H1 (cell line): ENCODE results near the gene BAZ1B. TPM values are rescaled to one million over a fixed set of nuclear protein-coding genes. Genes with fewer than 3 reads are reported as not detected.

Experiments
- ASH2L ChIP-seq: fragments of 200-600, 300-600 bp; sonication (generic); IDR thresholded peaks from one replicate; pipeline ENCODE4 v1.7.1; 2017; ENCODE audit warnings: low read length
- BCL11A ChIP-seq, 2 experiments: IDR thresholded peaks; one replicate each; pipeline ENCODE4 v1.6.1; 2011; ENCODE audit warnings: low read depth in 2 of 2, low read length in 2 of 2, mild to moderate bottlenecking in 2 of 2
- GTF2F1 ChIP-seq: IDR thresholded peaks from 2 replicates; pipeline ENCODE4 v1.6.1; 2012; ENCODE audit warnings: low read depth, low read length, improper control_type of control experiment, borderline replicate concordance
- KDM1A ChIP-seq: fragments of 200-600, 300-600 bp; sonication (generic); IDR thresholded peaks from 2 replicates; pipeline ENCODE4 v1.7.1; 2016; ENCODE audit warnings: mild to moderate bottlenecking, low read length, borderline replicate concordance
- KDM4A ChIP-seq: IDR thresholded peaks from one replicate; pipeline ENCODE4 v1.7.1; 2012; ENCODE audit warnings: low read depth, mild to moderate bottlenecking, moderate library complexity, low read length, inconsistent platforms; ENCODE audit not compliant: severe bottlenecking
- KDM5A ChIP-seq: fragments of 200-600 bp; IDR thresholded peaks from 2 replicates; pipeline ENCODE4 v1.7.1; 2012; ENCODE audit warnings: mild to moderate bottlenecking, low read length, inconsistent platforms, mixed read lengths
- RBBP5 ChIP-seq: IDR thresholded peaks from 2 replicates; pipeline ENCODE4 v1.7.1; 2012; ENCODE audit warnings: low read depth, mild to moderate bottlenecking, inconsistent platforms, low read length, moderate library complexity, borderline replicate concordance
- TCF12 ChIP-seq: IDR thresholded peaks from 2 replicates; pipeline ENCODE4 v1.6.1; 2011; ENCODE audit warnings: low read depth, mild to moderate bottlenecking, low read length
- polyA plus RNA-seq, 7 experiments: library from polyadenylated mRNA; depleted of rRNA in 3 of 7; stranded (reverse) in 5 of 7; unstranded in 2 of 7; fragments of >200 nt in 5 of 7; fragments of 200-250 nt in 2 of 7; gene quantifications; 1 replicate in 5 of 7; 2 replicates in 1 of 7; 4 replicates in 1 of 7; pipeline versions ENCODE4 v1.2.1 to v1.2.3, GENCODE V29; 2011 to 2013; ENCODE audit warnings: missing spikeins in 2 of 7, mixed read lengths in 2 of 7
- total RNA-seq: library from RNA; stranded (reverse); fragmentation: NEBNext Ultra II Directional; extraction: Animal tissue kit (Norgen Biotek cat#: 25700); gene quantifications from 2 replicates; pipeline ENCODE4 v1.2.1, GENCODE V29; 2021
- TF ChIP-seq, protein P1 (sequence below): IDR thresholded peaks from 2 replicates; pipeline ENCODE4 v1.6.1; 2012; ENCODE audit warnings: inconsistent platforms

The BAZ1B gene
- total and polyA plus RNA-seq, 2 of the 8 experiments (the other 6 are each of a cell fraction or from before 2014, with no cell fraction given): 21.0 to 86.8 TPM

DNA sequence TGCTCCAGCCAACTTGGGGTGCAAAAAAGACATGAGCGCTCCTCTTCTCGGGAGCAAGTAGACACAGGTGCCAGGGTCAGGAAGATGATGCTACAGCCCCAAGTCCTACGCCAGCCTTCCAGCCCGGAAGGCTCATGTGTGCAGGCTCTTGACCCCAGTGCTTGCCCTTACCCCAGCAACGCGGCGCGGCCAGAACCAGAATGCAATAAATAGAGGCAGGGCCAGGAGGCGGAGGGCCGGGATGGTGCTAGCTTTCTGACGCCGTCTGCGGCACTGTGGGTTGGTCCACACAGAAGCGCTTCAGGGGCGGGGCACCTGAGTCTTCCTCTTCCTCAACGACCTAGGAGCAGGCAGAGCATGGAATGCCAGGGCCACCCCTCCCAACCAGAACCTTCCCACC lies 15.0 kb upstream of the BAZ1B start (continued):
- no peak for TF ChIP-seq KDM5A
- no peak for TF ChIP-seq ASH2L
- TF ChIP-seq GTF2F1: no peak
- TF ChIP-seq RBBP5: no peak
- no peak for TF ChIP-seq KDM4A
- TF ChIP-seq, protein P1, sequence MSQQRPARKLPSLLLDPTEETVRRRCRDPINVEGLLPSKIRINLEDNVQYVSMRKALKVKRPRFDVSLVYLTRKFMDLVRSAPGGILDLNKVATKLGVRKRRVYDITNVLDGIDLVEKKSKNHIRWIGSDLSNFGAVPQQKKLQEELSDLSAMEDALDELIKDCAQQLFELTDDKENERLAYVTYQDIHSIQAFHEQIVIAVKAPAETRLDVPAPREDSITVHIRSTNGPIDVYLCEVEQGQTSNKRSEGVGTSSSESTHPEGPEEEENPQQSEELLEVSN: no peak
- TF ChIP-seq KDM1A: no peak
- no peak for TF ChIP-seq BCL11A (IDR thresholded peaks at IDR 0.05; ENCODE audit: low read depth in 2 of 2, low read length in 2 of 2)
- TF ChIP-seq TCF12: no peak
- TF ChIP-seq, all 59 proteins: peak for 0
